ENCODE data around the gene PLA2G4B. TPM values are rescaled to one million over a fixed set of nuclear protein-coding genes. Genes with fewer than 3 reads are reported as not detected.

PLA2G4B gene
- total and polyA plus RNA-seq, 2 of the 8 experiments (the other 6 are each of a cell fraction or from before 2014, with no cell fraction given) = 4.2 to 9.2 TPM

DNA sequence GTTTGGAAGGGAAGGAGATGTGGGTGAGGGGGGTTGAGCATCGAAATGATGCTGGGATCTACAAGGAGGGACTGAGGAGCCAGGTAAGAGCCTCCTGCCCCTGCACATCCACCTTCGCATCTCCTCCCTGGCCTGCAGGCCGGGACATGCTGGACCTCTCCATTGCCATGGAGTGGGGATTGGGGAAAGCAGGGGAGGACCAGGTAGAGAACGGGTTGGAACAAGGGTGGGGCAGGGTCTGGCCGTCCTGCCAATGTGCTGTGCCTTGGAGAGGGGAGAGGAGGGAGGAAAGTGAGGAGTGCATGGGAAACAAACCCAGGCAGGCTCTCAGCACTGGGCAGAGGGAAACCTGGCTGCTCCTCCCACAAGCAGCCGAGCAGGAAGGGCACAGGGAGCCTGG, 10.6 kb downstream of the PLA2G4B start (continued):
- TF ChIP-seq SAP30 (IDR thresholded peaks at IDR 0.05; ENCODE audit: insufficient read depth, insufficient replicate concordance, low read length) = no peak
- TF ChIP-seq TEAD4 (IDR thresholded peaks at IDR 0.05; ENCODE audit: low read depth, low read length) = no peak
- no peak for TF ChIP-seq BRCA1 (IDR thresholded peaks at IDR 0.05; ENCODE audit: low read depth, low read length)
- TF ChIP-seq YY1 (IDR thresholded peaks at IDR 0.05; ENCODE audit: low read depth, low read length) = no peak
- TF ChIP-seq EGR1 (IDR thresholded peaks at IDR 0.05; ENCODE audit: borderline replicate concordance, low read depth, low read length) = no peak
- TF ChIP-seq CTBP2 (IDR thresholded peaks at IDR 0.05; ENCODE audit: borderline replicate concordance, insufficient read depth, insufficient read length, low read length) = no peak
- TF ChIP-seq POLR2A (IDR thresholded peaks at IDR 0.05; ENCODE audit: control extremely low read depth in 1 of 2, low read depth in 2 of 2, low read length in 2 of 2) = no peak
- no peak for TF ChIP-seq CBX5 (IDR thresholded peaks at IDR 0.05; ENCODE audit: low read depth, low read length)
